Measurements from ENCODE around the gene MIF4GD.

MIF4GD gene

GRCh38 chr17:75271955-75272847 lies 1.2 kb upstream of the MIF4GD start:
- no peaks in the 10 kb centered on the region; the same call in 1 of the 2 replicates for H3K36me3 ChIP-seq (ENCODE audit: insufficient read depth)
- H2AFZ ChIP-seq (ENCODE audit: low read depth) = peak overlapping the region; percentile 91
- peak overlapping the region; percentile 92 for H3K4me2 ChIP-seq
- no peak overlapping the region for H3K4me3 ChIP-seq (IDR thresholded peaks at IDR 0.05; ENCODE audit: insufficient read depth, low read depth, low read length)
- H3K27ac ChIP-seq = peak overlapping the region; percentile 80
- H3K9ac ChIP-seq = peak overlapping the region; percentile 92
- H3K27me3 ChIP-seq (ENCODE audit: insufficient read depth, low read depth) = no peaks in the 10 kb centered on the region
- H3K4me1 ChIP-seq (ENCODE audit: low read depth, poor library complexity, severe bottlenecking) = peaks cover 34% of the 10 kb centered on the region
- no peak for TF ChIP-seq CTCF (conservative IDR thresholded peaks at IDR 0.05; ENCODE audit: low read depth, low read length)
- no peaks in the 10 kb centered on the region for H4K20me1 ChIP-seq (ENCODE audit: insufficient read depth)
- H3K79me2 ChIP-seq (ENCODE audit: insufficient read depth, low read depth) = peaks cover 9% of the 10 kb centered on the region; the same call in 1 of the 2 replicates

- Histone ChIP-seq H3K27ac (peak overlapping the region; percentile 80), H3K36me3 (ENCODE audit: insufficient read depth) (no peaks in the 10 kb centered on the region; the same call in 1 of the 2 replicates), H2AFZ (ENCODE audit: low read depth) (peak overlapping the region; percentile 91)
These were observed 363 bp upstream of the MIF4GD start for GRCh38 chr17:75271233-75271954.

GRCh38 chr17:75270218-75270965 lies 639 bp downstream of the MIF4GD start:
- Histone ChIP-seq H3K27me3 (ENCODE audit: insufficient read depth, low read depth) (no peaks in the 10 kb centered on the region), H3K4me2 (peak overlapping the region; percentile 97), H3K27ac (peak overlapping the region; percentile 61), H3K4me1 (ENCODE audit: low read depth, poor library complexity, severe bottlenecking) (peaks cover 34% of the 10 kb centered on the region), H3K9ac (peak overlapping the region; percentile 76), H3K36me3 (ENCODE audit: insufficient read depth) (no peaks in the 10 kb centered on the region; the same call in 1 of the 2 replicates), H3K4me3 (IDR thresholded peaks at IDR 0.05; ENCODE audit: insufficient read depth, low read depth, low read length) (peak overlapping the region; percentile 56), H3K79me2 (ENCODE audit: insufficient read depth, low read depth) (peaks cover 9% of the 10 kb centered on the region; the same call in 1 of the 2 replicates), H2AFZ (ENCODE audit: low read depth) (peak overlapping the region; percentile 87), H4K20me1 (ENCODE audit: insufficient read depth) (no peaks in the 10 kb centered on the region)
- no peak; the same call in 1 of the 2 replicates for TF ChIP-seq CTCF (conservative IDR thresholded peaks at IDR 0.05; ENCODE audit: low read depth, low read length)

More at GRCh38 chr17:75271233-75271954, 363 bp upstream of the MIF4GD start:
- Histone ChIP-seq H3K79me2 (ENCODE audit: insufficient read depth, low read depth) (peaks cover 9% of the 10 kb centered on the region; the same call in 1 of the 2 replicates), H3K9ac (peak overlapping the region; percentile 92), H4K20me1 (ENCODE audit: insufficient read depth) (no peaks in the 10 kb centered on the region), H3K4me3 (IDR thresholded peaks at IDR 0.05; ENCODE audit: insufficient read depth, low read depth, low read length) (no peak overlapping the region), H3K4me1 (ENCODE audit: low read depth, poor library complexity, severe bottlenecking) (peaks cover 34% of the 10 kb centered on the region), H3K27me3 (ENCODE audit: insufficient read depth, low read depth) (no peaks in the 10 kb centered on the region), H3K4me2 (peak overlapping the region; percentile 92)
- TF ChIP-seq CTCF (conservative IDR thresholded peaks at IDR 0.05; ENCODE audit: low read depth, low read length) = peak; percentile 57

- H3K79me2 ChIP-seq (ENCODE audit: insufficient read depth, low read depth) = peaks cover 9% of the 10 kb centered on the region; the same call in 1 of the 2 replicates
- H3K27me3 ChIP-seq (ENCODE audit: insufficient read depth, low read depth) = no peaks in the 10 kb centered on the region
- no peaks in the 10 kb centered on the region for H3K36me3 ChIP-seq (ENCODE audit: insufficient read depth)
- peak overlapping the region; percentile 76; the same call in 1 of the 2 replicates for H3K9ac ChIP-seq
- H3K4me2 ChIP-seq = peak overlapping the region; percentile 97
- no peak for TF ChIP-seq CTCF (conservative IDR thresholded peaks at IDR 0.05; ENCODE audit: low read depth, low read length)
- peaks cover 34% of the 10 kb centered on the region for H3K4me1 ChIP-seq (ENCODE audit: low read depth, poor library complexity, severe bottlenecking)
- H3K27ac ChIP-seq = peak overlapping the region; percentile 61
- H4K20me1 ChIP-seq (ENCODE audit: insufficient read depth) = no peaks in the 10 kb centered on the region
- peak overlapping the region; percentile 87 for H2AFZ ChIP-seq (ENCODE audit: low read depth)
- peak overlapping the region; percentile 56 for H3K4me3 ChIP-seq (IDR thresholded peaks at IDR 0.05; ENCODE audit: insufficient read depth, low read depth, low read length)
These were observed 1.2 kb downstream of the MIF4GD start for GRCh38 chr17:75269844-75270217.
